COLO829 (cell line): ENCODE measurements around the gene COPZ2.
A peak's percentile ranks its signal among the peaks of the same experiment; 100 is the strongest.
"Not testable (repeated sequence)": the region's sequence is repeated elsewhere in the genome, so short reads cannot be mapped to it uniquely, and the experiment has no call there.

Experiments
- DNase-seq: peaks from one replicate; pipeline ENCODE4 v3.0.0; 2012; ENCODE audit warnings: low spot score

Gene COPZ2

GRCh38 chr17:48004983-48005382 lies 32.6 kb downstream of the COPZ2 start:
- DNase-seq = no peak

DNA sequence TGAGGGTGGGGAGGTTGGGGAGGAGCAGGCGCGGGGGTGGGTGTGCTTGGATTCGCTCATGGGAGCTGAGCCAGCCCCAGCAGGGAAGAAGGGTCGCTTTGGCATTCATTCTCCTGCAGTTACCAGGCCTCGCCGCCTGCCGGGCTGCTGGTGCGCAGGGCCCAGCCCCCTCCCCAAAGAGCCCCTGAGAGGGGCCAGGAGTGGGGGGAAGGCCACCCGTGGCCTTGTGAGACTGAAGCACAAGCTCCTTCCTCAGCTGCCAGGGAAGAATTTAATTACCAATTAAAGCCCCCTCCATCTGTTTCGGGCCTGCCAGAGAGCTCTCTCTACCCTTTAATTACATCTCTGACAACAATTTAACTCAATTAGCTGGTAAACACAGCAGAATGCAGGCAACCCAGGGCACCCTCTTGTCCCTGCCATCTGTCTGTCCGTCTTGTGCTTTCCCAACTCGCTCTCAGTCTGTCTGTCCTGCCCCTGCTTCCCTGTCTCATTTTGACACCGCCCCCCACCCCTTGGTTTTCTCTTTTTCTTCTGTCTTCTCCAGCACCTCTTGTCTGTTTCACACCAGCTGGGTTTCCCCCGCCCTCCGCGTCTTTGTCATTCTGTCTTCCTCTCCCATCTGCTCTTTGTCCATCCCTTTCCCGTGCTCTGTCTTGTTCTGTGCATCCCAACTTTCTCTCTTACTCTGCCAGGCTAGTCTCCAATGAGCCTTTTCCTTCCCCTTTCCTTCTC lies 34.0 kb downstream of the COPZ2 start:
- DNase-seq = no peak

DNA sequence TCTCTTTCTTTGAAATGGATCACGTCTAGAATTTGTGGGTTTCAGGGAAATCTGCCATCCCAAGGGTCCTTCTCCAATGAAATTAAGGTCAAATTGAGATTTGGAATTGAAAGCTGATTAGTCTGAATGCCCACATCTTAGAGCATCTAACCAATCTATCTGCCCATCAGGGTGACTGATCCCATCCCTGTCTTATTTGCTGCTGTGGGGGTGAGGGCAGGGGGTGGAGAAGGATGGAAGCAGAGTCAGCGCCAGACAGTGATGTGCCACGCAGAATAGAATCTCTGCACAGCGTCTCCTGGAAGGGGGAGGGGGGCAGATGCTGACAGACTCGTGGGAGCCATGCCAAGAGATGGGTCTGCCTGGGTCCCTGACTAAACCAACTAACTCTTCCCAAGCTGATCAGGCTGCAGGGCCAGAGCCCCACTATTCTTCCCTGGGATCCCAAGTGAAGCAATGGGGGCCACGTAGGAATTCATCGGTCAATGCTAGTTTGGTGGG lies 34.6 kb downstream of the COPZ2 start:
- no peak for DNase-seq

DNA sequence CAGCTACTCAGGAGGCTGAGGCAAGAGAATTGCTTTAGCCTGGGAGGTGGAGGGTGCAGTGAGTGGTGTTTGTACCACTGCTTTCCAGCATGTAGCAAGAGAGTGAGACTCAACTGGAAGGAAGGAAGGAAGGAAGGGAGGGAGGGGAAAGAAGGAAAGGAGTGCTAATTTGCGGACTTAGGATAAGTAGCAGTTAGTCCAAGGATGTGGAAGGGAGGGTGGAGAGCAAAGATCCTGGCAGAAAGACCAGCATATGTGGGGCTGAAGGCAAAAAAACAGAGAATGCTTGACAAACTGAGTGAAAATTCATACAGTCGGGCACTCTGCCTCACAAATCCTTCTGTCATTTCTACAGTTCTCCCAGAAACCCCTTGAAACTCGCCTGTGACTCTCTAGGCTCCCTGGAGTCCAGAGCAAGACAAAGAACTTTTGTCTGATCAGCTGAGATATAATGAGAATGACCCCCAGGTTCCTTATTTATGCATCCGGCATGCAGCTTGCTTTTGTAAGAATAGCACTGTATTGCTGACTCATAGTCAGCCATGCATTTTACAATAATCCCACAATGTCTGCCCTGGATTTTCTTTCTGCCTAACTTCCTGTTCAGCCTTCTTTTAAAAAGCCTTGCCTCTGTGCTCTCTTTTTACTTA lies 35.2 kb downstream of the COPZ2 start:
- peak; percentile 87 for DNase-seq

GRCh38 chr17:48001657-48002056 lies 35.9 kb downstream of the COPZ2 start:
- DNase-seq = not testable (repeated sequence)

GRCh38 chr17:48001197-48001596 lies 36.4 kb downstream of the COPZ2 start:
- DNase-seq = no peak

GRCh38 chr17:47999582-47999981 lies 38.0 kb downstream of the COPZ2 start:
- DNase-seq = peak; percentile 60

DNA sequence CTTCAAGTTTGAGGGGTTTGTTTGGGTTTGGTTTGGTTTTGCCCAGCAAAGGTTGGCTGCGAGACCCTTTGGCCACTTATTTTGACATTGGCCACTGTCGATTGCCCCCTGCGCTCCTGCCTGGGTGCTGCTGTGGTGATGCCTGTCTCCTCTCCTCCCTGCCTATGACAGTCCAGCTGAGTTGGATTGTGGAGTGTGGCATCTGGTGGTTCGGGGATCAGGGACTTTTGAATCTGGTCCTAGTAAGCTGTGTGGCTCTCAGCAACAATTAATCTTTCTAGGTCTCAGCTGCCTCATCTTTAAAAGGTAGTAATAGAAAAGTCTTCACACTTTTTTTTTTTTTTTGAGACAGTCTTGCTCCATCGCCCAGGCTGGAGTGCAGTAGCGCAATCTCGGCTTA lies 39.6 kb downstream of the COPZ2 start:
- no peak for DNase-seq

GRCh38 chr17:47997586-47997985 lies 40.0 kb downstream of the COPZ2 start:
- no peak for DNase-seq

DNA sequence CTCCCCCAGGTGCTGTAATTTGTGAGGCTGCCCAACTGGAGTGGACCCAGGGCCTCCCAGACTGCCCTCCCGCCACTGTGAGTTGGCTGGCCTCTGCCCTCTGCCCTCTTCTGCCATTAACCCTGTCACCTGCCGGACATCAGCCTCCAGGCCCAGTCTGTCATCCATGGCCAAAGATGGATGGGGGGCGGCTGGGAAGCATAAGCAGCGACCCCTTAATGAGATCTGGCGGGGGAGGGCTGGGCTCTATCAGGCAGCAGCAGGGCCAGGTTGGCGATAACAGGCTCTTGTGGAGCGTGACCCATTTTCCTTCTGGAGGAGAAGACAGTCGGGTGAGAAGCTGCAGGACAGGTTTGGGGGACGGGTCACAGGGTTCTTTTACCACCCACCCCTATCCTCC lies 41.4 kb downstream of the COPZ2 start:
- DNase-seq = no peak

- no peak for DNase-seq
These were observed 42.2 kb downstream of the COPZ2 start for GRCh38 chr17:47995241-47995935.

DNA sequence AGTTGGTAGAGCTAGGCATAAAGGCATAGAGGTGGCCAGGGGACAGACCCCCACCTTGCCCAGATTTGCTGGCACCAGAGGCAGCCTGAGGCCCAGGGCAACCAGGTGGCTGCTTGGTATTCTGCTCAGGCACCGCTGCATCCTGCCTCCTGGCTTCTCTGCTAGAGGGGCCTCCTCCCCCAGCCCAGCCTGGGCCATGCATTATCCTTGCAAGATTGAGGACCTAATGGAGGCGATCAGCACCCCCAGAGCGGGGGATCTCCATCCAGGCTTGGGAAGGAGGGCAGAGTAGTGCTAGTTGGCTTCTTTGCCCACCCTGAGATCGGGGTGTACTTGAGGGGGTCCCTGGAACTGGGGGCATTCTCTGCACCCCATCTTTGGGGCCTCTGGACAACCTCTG lies 42.9 kb downstream of the COPZ2 start:
- no peak for DNase-seq

- no peak for DNase-seq
These were observed 43.6 kb downstream of the COPZ2 start for GRCh38 chr17:47993964-47994363.

DNA sequence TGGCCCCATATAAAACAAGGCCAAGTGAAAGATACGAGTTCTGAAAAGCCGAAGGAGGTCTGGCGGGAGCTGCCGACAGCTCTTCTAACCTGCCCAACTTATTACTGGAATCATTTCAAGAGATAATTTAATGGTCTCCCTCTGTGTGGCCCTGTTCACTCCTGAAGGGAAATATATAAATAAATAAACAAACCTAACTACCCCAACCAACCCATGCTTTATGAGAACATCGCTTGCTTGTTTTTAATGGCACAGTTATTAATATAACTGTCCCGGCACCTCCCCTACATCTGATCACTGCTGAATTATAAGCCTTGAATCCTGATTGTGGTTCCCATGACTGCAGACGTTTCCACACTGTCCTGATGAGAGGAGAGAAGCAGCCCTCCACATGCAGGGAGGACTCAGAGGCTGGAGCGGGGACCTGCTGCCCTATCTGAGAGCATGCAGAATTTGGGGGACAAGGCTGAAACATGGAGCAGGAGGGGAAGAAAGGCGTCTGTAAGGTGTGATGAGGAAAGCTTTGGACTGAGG lies 44.5 kb downstream of the COPZ2 start:
- DNase-seq = no peak

DNA sequence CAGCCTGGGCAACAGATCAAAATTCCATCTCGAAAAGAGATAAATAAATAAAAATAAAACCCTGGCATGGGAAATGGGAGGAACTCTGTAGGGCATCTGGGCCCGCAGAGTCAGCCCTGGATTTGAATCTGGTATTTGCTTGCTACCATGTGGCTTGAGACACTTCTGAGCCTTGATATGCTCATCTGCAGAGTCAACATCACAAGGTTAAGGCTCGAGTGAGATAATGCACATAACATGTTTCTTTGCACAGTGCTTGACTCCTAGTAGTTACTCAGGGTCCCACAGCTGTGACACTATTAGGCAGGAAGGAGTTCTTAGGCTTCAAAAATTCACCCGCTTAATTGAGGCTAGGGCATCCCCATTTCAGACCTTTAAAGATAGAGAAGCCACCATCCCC lies 45.4 kb downstream of the COPZ2 start:
- no peak for DNase-seq

- no peak for DNase-seq
These were observed 46.5 kb downstream of the COPZ2 start for GRCh38 chr17:47990962-47991731.

- no peak for DNase-seq
These were observed 47.9 kb downstream of the COPZ2 start for GRCh38 chr17:47989700-47990099.

- DNase-seq = no peak
These were observed 48.4 kb downstream of the COPZ2 start for GRCh38 chr17:47989159-47989558.

- DNase-seq = not testable (repeated sequence)
These were observed 49.2 kb downstream of the COPZ2 start for GRCh38 chr17:47988445-47988844.

DNA sequence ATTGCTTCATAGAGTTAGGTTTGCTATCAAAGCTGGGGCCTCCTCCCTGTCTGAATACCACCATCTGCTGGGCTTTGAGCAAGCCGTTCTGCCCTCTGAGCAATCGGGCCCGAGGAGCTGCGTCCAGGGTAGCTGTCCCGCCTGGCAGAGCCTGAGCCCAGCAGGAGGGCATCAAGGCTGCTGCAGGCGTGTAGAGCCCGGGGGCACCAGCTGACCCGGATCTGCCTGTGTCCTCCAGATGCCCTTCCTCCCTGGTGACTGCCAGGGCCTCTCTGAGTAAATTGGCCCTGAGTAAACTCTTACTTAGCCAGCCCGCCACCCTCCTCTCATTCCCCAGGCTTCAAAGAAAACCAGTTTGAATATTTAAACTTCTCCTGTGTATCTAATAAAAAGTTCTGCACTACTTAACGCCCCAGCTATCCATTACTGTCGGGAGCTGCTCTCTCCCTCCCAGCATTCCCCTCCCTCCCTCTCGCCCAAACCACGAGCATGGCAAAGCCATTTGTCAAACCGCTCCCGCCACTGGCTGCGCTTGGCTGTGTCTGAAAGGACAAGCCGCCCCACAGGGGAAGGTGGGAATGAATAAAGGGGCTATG lies 50.3 kb downstream of the COPZ2 start:
- DNase-seq = peak; percentile 63

- no peak for DNase-seq
These were observed 51.1 kb downstream of the COPZ2 start for GRCh38 chr17:47986520-47986919.
